Lung (tissue), 12 donors: ENCODE measurements around the gene ZDHHC22. TPM values are rescaled to one million over a fixed set of nuclear protein-coding genes. Genes with fewer than 3 reads are reported as not detected.

Source experiments
- ATAC-seq: fragments of 200-7000 bp; cut with Tn5 transposase; one replicate; pipeline ENCODE4 v1.9.1; 2020; ENCODE audit warnings: moderate number of reproducible peaks; ENCODE audit not compliant: insufficient read depth, low FRiP score
- DNase-seq, 3 donors: peaks; one replicate each; pipeline ENCODE4 v3.0.0-alpha.2; 2013 to 2017
- H3K27ac ChIP-seq, 2 donors: one replicate each; pipeline ENCODE4 v1.5.1; 2013; ENCODE audit warnings: mild to moderate bottlenecking in 2 of 2, moderate library complexity in 2 of 2, control low read depth in 1 of 2, inconsistent platforms in 1 of 2, low read depth in 1 of 2, low read length in 1 of 2
- H3K27me3 ChIP-seq, 3 donors: one replicate each; pipeline ENCODE4 v1.5.1; 2013; ENCODE audit warnings: low read length in 2 of 3; ENCODE audit not compliant: control insufficient read depth in 3 of 3, insufficient read depth in 3 of 3
- H3K36me3 ChIP-seq, 4 donors: one replicate each; pipeline ENCODE4 v1.5.1; 2013; ENCODE audit warnings: low read length in 4 of 4, mild to moderate bottlenecking in 1 of 4, moderate library complexity in 1 of 4; ENCODE audit not compliant: control insufficient read depth in 4 of 4, insufficient read depth in 4 of 4
- H3K4me1 ChIP-seq, 5 donors: one replicate each; pipeline ENCODE4 v1.5.1; 2013; ENCODE audit warnings: low read length in 5 of 5, mild to moderate bottlenecking in 2 of 5, moderate library complexity in 1 of 5; ENCODE audit not compliant: control insufficient read depth in 5 of 5, insufficient read depth in 5 of 5
- H3K4me3 ChIP-seq: one replicate; pipeline ENCODE4 v1.5.1; 2013; ENCODE audit warnings: mild to moderate bottlenecking, control low read depth, moderate library complexity
- H3K9ac ChIP-seq, 2 donors: one replicate each; pipeline ENCODE4 v1.5.1; 2013; ENCODE audit warnings: low read length in 2 of 2, control low read depth in 1 of 2; ENCODE audit not compliant: insufficient read depth in 1 of 2
- H3K9me3 ChIP-seq, 4 donors: one replicate each; pipeline ENCODE4 v1.5.1; 2013; ENCODE audit warnings: low read length in 3 of 4, mild to moderate bottlenecking in 1 of 4, moderate library complexity in 1 of 4; ENCODE audit not compliant: control insufficient read depth in 4 of 4, insufficient read depth in 3 of 4
- CTCF ChIP-seq: IDR thresholded peaks from 2 replicates; pipeline ENCODE4 v1.5.1; 2012; ENCODE audit warnings: mild to moderate bottlenecking; ENCODE audit errors: control extremely low read depth, extremely low read depth
- WGBS, 2 donors: extraction: QIAGEN DNeasy Blood & Tissue Kit; methylation state at CpG; one replicate each; pipeline ENCODE4 v1.1.7; 2013; 5-methylcytosine and 5-hydroxymethylcytosine counted together
- polyA plus RNA-seq, 2 donors: library from polyadenylated mRNA; stranded (reverse); fragments of 200-250 nt; gene quantifications; one replicate each; pipeline ENCODE4 v1.2.1, GENCODE V29; 2013
- total RNA-seq, 2 donors: library from RNA; depleted of rRNA in 1 of 2; stranded (reverse); fragments of >200 nt in 1 of 2; gene quantifications; one replicate each; pipeline ENCODE4 v1.2.1, GENCODE V29; 2014 to 2021
- donor health status: control.
- donor health status: control.
- donor health status: Bipolar disorder and iron deficiency.
- donor health status: healthy.
- donor health status: DM: yes; HTN: yes; CAD: no.

Gene ZDHHC22
- total and polyA plus RNA-seq, 4 donors, result 0.02 TPM; not detected in 3

- DNase-seq, result no peak
- Histone ChIP-seq H3K4me1 (peaks cover 0 to 15% (median 3%) of the 10 kb centered on the region in 5 donors), H3K9me3 (no peaks in the 10 kb centered on the region), H3K36me3 (no peaks in the 10 kb centered on the region), H3K9ac (no peak overlapping the region), H3K27ac (no peak overlapping the region), H3K27me3 (peaks cover 5 to 86% (median 79%) of the 10 kb centered on the region in 3 donors), H3K4me3 (no peak overlapping the region)
- WGBS, 2 donors, result 5 to 6% methylated on average over 9 of the region's 9 CpGs
- ATAC-seq, result no peak
- TF ChIP-seq CTCF, result no peak
Measured at GRCh38 chr14:77142005-77142800, 612 bp upstream of the ZDHHC22 start.

- no peak for TF ChIP-seq CTCF
- Histone ChIP-seq H3K4me3 (no peak overlapping the region), H3K4me1 (peaks cover 0 to 15% (median 3%) of the 10 kb centered on the region in 5 donors), H3K27ac (no peak overlapping the region), H3K9ac (no peak overlapping the region), H3K36me3 (no peaks in the 10 kb centered on the region), H3K9me3 (no peaks in the 10 kb centered on the region), H3K27me3 (peaks cover 5 to 83% (median 76%) of the 10 kb centered on the region in 3 donors)
- DNase-seq (peak in 1 of 3 donors; percentile 5), ATAC-seq (no peak)
- WGBS, 2 donors, result 1 to 2% methylated on average over 60 to 67 of the region's 67 CpGs
Measured at GRCh38 chr14:77140359-77141213, 1.0 kb downstream of the ZDHHC22 start.

GRCh38 chr14:77139540-77140358, 1.8 kb downstream of the ZDHHC22 start:
- H3K4me3 ChIP-seq, result no peak overlapping the region
- DNase-seq, result peak; percentile 17 to 46 (median 21)
- H3K4me1 ChIP-seq, result peaks cover 0 to 15% (median 3%) of the 10 kb centered on the region in 5 donors
- no peak for TF ChIP-seq CTCF
- no peaks in the 10 kb centered on the region for H3K9me3 ChIP-seq
- H3K27me3 ChIP-seq, result peaks cover 5 to 74% (median 67%) of the 10 kb centered on the region in 3 donors
- no peak for ATAC-seq
- 2 to 3% methylated on average over 46 to 52 of the region's 52 CpGs for WGBS, 2 donors
- H3K9ac ChIP-seq, result no peak overlapping the region
- no peaks in the 10 kb centered on the region for H3K36me3 ChIP-seq
- no peak overlapping the region for H3K27ac ChIP-seq
